DND-41 (cell line): ENCODE results near the gene SELENOI.

Source experiments
- ATAC-seq: fragments of 200-7000 bp; cut with Tn5 transposase; 3 replicates; pipeline ENCODE4 v1.9.1; 2021; ENCODE audit warnings: low read depth; ENCODE audit not compliant: insufficient read depth
- DNase-seq: peaks from one replicate; pipeline ENCODE4 v3.0.0-alpha.2; 2020
- H2AFZ ChIP-seq: 2 replicates; pipeline ENCODE4 v1.6.0; 2012; ENCODE audit warnings: low read depth, low read length
- H3K27ac ChIP-seq: 2 replicates; pipeline ENCODE4 v1.5.1; 2012; ENCODE audit warnings: low read length, inconsistent platforms
- H3K27me3 ChIP-seq: fragments of 200-600 bp; sonication (generic); 2 replicates; pipeline ENCODE4 v1.6.0; 2012; ENCODE audit warnings: low read length, mild to moderate bottlenecking, inconsistent platforms; ENCODE audit not compliant: insufficient read depth, poor library complexity
- H3K36me3 ChIP-seq: 2 replicates; pipeline ENCODE4 v1.5.1; 2012; ENCODE audit warnings: low read length, inconsistent platforms; ENCODE audit not compliant: insufficient read depth
- H3K4me1 ChIP-seq: 2 replicates; pipeline ENCODE4 v1.5.1; 2012; ENCODE audit warnings: mild to moderate bottlenecking, low read length; ENCODE audit not compliant: insufficient read depth
- H3K4me2 ChIP-seq: 2 replicates; pipeline ENCODE4 v1.6.0; 2012; ENCODE audit warnings: mild to moderate bottlenecking, moderate library complexity, low read length, inconsistent platforms; ENCODE audit not compliant: insufficient read depth
- H3K4me3 ChIP-seq, 2 experiments: fragments of 200-600 bp in 1 of 2; shearing (Covaris generic) in 1 of 2; 2 replicates each; pipeline ENCODE4 v1.5.1; 2012 to 2016; ENCODE audit warnings: inconsistent platforms in 2 of 2, low read length in 2 of 2, mild to moderate bottlenecking in 2 of 2, low read depth in 1 of 2, moderate library complexity in 1 of 2
- H3K79me2 ChIP-seq: 2 replicates; pipeline ENCODE4 v1.6.0; 2012; ENCODE audit warnings: low read length, inconsistent platforms; ENCODE audit not compliant: insufficient read depth
- H3K9ac ChIP-seq: 2 replicates; pipeline ENCODE4 v1.6.0; 2012; ENCODE audit warnings: low read depth, mild to moderate bottlenecking, inconsistent platforms, low read length, moderate library complexity
- H3K9me3 ChIP-seq: 2 replicates; pipeline ENCODE4 v1.5.1; 2012; ENCODE audit warnings: low read length, moderate library complexity, mild to moderate bottlenecking, inconsistent platforms; ENCODE audit not compliant: insufficient read depth, severe bottlenecking
- H4K20me1 ChIP-seq: 2 replicates; pipeline ENCODE4 v1.6.0; 2012; ENCODE audit warnings: low read length; ENCODE audit not compliant: insufficient read depth
- CTCF ChIP-seq: IDR thresholded peaks from 2 replicates; pipeline ENCODE4 v1.5.1; 2012; ENCODE audit warnings: borderline replicate concordance, low read length, moderate library complexity, mild to moderate bottlenecking; ENCODE audit not compliant: poor library complexity, severe bottlenecking; ENCODE audit errors: extremely low read depth
- EZH2 ChIP-seq: IDR thresholded peaks from 3 replicates; pipeline ENCODE4 v1.6.1; 2012; ENCODE audit warnings: borderline replicate concordance, low read depth, mild to moderate bottlenecking, moderate library complexity, low read length, inconsistent platforms; ENCODE audit not compliant: severe bottlenecking

SELENOI gene

GRCh38 chr2:26428846-26429245, 82.9 kb downstream of the SELENOI start:
- ATAC-seq (no peak), DNase-seq (no peak)
- Histone ChIP-seq H3K9ac (no peak overlapping the region), H2AFZ (no peak overlapping the region), H3K27ac (no peak overlapping the region), H4K20me1 (no peaks in the 10 kb centered on the region), H3K4me2 (no peak overlapping the region), H3K9me3 (no peaks in the 10 kb centered on the region), H3K79me2 (no peaks in the 10 kb centered on the region), H3K4me3 (no peak overlapping the region), H3K4me1 (no peaks in the 10 kb centered on the region), H3K27me3 (peaks cover 8% of the 10 kb centered on the region), H3K36me3 (no peaks in the 10 kb centered on the region)
- TF ChIP-seq CTCF (no peak), EZH2 (no peak)

DNA sequence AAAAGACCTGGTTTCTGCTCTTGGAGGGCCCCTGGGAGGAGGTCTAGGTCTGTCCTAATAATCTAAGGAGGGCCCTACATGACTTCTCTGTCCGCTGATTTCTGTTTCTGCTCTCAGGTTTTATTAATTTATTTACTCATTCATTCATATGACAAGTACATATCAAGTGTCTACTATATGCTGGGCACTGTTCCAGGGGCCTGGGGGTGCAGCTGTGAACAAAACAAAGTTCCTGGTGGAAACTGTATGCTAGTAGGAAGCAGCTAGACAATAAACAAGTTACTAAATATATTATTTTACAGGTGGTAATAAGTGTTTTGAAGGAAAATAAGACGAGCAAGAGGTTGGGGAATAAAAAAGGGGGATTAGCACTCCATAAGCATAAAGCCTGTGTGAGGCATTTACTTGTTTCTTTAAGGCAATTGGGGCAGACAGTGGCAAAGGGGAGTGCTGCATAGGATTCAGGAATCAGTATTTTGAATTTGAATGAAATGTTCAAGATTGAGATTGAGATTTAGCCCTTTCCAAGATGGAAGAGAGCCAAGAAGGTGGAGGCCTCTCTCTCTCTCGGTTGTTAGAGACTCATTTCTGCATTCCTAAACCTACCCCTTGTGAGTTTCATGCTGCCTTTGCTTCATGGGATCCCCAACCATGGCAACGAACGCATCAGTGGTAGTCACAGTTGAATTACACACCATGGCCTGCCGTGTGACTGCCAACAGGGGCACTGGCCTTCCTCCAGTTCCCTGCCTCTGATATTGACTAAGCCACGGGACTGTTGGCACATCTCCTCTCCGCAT, 84.0 kb downstream of the SELENOI start:
- H3K36me3 ChIP-seq = no peaks in the 10 kb centered on the region
- TF ChIP-seq EZH2 = no peak
- TF ChIP-seq CTCF = no peak
- DNase-seq = no peak
- H3K9ac ChIP-seq = no peak overlapping the region
- H3K4me1 ChIP-seq = no peaks in the 10 kb centered on the region
- no peaks in the 10 kb centered on the region for H4K20me1 ChIP-seq
- H3K79me2 ChIP-seq = no peaks in the 10 kb centered on the region
- ATAC-seq = no peak
- H3K27ac ChIP-seq = no peak overlapping the region
- H3K4me3 ChIP-seq = no peak overlapping the region
- peaks cover 8% of the 10 kb centered on the region for H3K27me3 ChIP-seq
- H2AFZ ChIP-seq = no peak overlapping the region
- H3K4me2 ChIP-seq = no peak overlapping the region
- no peaks in the 10 kb centered on the region for H3K9me3 ChIP-seq

DNA sequence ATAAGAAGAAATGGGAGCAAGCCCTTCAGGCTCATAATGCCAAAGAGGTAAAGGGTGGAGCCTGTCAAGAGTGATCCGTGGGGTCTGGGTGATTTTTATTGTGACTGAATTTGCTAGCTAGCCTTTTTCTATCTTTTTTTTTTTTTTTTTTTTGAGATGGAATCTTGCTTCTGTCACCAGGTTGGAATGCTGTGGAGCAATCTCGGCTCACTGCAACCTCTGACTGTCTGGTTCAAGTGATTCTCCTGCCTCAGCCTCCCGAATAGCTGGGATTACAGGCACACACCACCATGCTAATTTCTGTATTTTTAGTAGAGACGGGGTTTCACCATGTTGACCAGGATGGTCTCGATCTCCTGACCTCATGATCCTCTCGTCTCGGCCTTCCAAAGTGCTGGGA, 84.9 kb downstream of the SELENOI start:
- H3K9me3 ChIP-seq = no peaks in the 10 kb centered on the region
- ATAC-seq (no peak), DNase-seq (no peak)
- H3K27ac ChIP-seq = no peak overlapping the region
- H3K27me3 ChIP-seq = peaks cover 8% of the 10 kb centered on the region
- no peak overlapping the region for H3K4me3 ChIP-seq
- no peaks in the 10 kb centered on the region for H3K4me1 ChIP-seq
- no peaks in the 10 kb centered on the region for H3K36me3 ChIP-seq
- no peaks in the 10 kb centered on the region for H3K79me2 ChIP-seq
- no peak for TF ChIP-seq CTCF
- no peak overlapping the region for H3K9ac ChIP-seq
- no peaks in the 10 kb centered on the region for H4K20me1 ChIP-seq
- H2AFZ ChIP-seq = no peak overlapping the region
- H3K4me2 ChIP-seq = no peak overlapping the region

- no peak overlapping the region for H3K4me2 ChIP-seq
- peaks cover 8% of the 10 kb centered on the region for H3K27me3 ChIP-seq
- no peaks in the 10 kb centered on the region for H3K9me3 ChIP-seq
- no peak overlapping the region for H2AFZ ChIP-seq
- TF ChIP-seq CTCF (no peak), EZH2 (no peak)
- no peak for ATAC-seq
- H3K4me3 ChIP-seq = no peak overlapping the region
- no peaks in the 10 kb centered on the region for H3K36me3 ChIP-seq
- H4K20me1 ChIP-seq = no peaks in the 10 kb centered on the region
- H3K4me1 ChIP-seq = no peaks in the 10 kb centered on the region
- DNase-seq = no peak
- no peaks in the 10 kb centered on the region for H3K79me2 ChIP-seq
- H3K9ac ChIP-seq = no peak overlapping the region
- H3K27ac ChIP-seq = no peak overlapping the region
Measured at GRCh38 chr2:26432363-26432762, 86.4 kb downstream of the SELENOI start.
